HG02943 (cell line): Measurements from ENCODE around the gene MTMR10.

Experiments
- ATAC-seq: cut with Tn5 transposase; IDR thresholded peaks from one replicate; pipeline ENCODE4 v1.9.1; 2021; ENCODE audit warnings: mild to moderate bottlenecking, low read depth, moderate library complexity; ENCODE audit not compliant: unreplicated experiment

MTMR10 gene

DNA sequence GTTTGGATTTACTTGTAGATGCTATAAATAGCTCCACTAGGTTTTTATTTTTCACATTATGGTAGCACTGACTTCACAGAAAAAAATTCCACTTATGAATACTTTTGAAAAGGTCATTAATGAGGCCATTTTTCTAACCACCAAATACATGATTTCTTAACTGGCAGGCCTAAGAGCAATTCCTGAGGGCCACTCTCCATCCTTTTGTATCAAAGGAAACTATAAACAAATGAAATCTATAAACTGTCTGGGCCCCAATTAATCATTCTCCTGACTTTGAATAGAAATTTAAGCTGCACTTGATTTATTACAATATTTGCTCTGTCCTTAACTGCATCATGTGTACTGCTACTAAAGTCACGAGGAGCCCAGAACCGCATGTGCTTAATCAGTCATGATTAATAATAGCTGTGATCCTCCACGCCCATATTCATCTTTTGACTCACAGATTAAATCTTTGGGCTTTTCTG, 25.1 kb upstream of the MTMR10 start:
- no peak for ATAC-seq

- ATAC-seq, result no peak
Observed at GRCh38 chr15:31014608-31014925, 23.1 kb upstream of the MTMR10 start.

DNA sequence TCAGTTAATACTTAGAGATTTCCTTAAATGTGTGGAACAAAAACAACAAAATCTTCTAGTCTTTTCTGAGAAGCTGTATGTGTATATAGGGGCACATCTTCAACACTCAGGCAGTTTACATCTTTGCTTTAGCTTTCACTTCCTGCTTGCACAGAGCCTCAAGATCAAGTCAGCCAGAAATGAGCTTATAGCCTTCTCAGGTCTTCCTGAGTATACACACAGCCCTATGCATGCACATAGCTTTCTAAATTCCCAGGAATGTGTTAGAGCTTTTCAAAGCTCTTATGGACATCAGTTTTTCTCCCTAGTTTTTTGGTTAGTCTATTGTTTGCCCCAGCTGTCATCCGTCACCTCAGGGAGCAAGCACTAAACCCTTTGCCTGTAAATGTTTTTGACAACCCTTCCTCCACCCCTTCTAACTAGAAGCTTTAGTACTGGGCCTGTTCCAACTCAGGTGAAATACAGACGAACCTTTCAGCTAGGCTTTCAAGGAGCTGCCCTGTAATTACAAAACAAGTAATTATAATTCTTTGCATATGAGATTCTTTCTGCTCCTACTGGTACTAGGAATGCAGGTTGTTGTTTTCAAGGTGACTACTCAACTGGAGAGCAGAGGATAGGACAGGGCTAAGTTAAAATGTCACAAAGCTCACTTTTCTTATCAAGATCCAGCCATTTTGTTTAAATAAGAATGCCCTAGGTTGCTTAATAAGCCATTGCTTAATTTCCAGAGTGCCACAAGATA, 22.6 kb upstream of the MTMR10 start:
- ATAC-seq, result no peak

GRCh38 chr15:31012455-31012854, 21.0 kb upstream of the MTMR10 start:
- ATAC-seq, result no peak

- no peak for ATAC-seq
Observed at GRCh38 chr15:31010036-31010435, 18.6 kb upstream of the MTMR10 start.

GRCh38 chr15:31005660-31006059, 14.2 kb upstream of the MTMR10 start:
- ATAC-seq, result no peak

GRCh38 chr15:31004220-31004733, 12.8 kb upstream of the MTMR10 start:
- peak; percentile 90 for ATAC-seq

GRCh38 chr15:31001702-31002101, 10.3 kb upstream of the MTMR10 start:
- ATAC-seq, result no peak

- no peak for ATAC-seq
Observed at GRCh38 chr15:30999729-31000128, 8.3 kb upstream of the MTMR10 start.

DNA sequence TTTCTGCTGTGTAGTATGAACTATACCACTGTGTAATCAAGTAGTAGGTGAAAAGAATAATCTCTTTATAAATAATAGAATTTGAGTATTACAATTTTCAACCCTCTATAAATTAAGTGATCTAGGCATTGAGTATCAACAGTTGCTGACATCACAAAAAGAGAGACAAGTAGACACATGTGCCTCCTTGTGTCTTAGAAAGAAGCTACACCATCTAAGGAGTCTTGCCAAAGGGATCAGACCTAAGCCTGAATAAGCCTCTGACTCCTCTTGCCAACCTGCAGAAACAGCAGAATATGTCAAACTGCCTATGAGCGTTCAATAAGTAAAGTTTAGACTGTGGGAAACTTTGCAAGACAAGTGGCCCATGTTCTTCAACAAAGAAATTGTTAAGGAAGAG, 5.8 kb upstream of the MTMR10 start:
- ATAC-seq, result no peak

DNA sequence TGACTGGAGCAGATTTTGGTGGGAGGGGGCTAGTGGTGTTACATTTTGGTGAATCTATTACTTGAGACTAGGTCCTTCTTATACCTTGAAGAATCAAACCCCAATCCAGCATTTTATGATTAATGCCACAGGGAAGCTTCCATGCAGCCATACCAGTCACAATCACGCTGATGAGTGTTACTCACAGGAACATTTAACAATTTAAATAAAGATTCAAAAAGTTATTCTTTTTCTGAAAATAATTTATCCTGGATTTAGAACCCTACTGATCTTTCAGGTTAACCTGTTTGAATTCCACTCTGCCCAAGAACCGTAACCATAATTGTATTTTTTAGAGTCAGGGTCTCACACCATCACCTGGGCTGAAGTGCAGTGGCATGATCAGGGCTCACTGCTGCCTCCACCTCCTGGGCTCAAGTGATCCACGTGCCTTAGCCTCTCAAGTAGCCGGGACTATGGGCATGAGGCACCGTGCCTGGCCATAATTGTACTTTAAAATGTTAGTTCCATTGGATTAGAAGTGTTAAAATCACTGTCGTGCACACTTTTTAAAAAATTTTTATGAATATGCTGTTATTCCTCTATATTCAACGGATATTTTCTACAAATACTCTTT, 929 bp upstream of the MTMR10 start:
- ATAC-seq, result no peak

DNA sequence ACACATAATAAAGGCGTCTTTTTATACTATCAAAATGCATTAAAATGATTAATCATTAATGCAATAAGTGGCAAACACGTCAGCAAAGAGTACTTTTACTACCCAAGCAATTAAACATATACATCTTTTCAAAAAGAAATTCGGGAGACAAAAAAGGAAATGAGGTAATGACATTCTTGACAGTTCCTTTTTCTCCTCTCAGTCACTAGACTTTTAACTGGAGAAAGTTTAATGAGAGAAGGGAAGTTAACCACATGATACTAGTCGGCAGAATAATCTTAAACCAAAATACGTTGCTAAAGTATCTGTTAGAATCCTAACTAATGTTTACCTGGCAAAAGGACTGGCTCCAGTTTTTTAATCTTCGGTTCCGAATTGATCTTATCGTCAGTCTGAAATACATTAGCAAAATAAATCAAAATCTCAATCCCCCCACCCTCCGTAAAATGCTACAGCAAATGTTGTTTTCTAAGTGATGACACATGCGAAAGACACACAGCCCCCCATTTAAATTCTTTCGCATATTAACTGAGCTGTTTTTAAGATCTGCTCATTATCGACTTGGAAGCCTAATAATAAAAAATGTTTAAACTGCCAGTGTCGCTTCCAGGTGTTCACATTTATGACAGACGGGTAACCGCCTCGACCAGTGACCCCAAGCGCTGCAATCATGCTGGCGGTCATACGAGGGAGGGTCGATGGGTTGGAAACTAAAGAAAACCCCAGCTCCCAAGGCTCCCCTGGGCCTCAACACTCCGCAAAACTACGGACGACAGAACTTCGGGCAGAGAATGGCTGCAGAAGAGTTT, 778 bp downstream of the MTMR10 start:
- ATAC-seq, result peak; percentile 26

DNA sequence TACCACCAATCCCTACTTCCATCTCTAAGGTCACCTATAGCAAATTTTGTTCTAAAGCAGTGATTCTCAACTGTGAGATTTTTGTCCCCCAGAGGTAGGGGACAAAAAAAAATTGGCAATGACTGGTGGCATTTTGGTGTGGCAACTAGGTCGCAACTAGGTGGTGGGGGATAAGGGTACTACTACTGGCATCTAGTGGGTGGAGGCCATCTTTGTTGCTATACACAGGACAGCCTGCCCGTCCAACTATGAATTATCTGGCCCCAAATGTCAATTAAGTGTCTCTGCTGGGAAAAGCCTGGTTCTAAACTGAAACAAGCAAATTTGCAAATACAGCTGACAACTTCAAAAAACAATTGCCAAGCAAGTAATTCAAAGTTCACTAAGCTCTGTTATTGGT, 1.4 kb downstream of the MTMR10 start:
- no peak for ATAC-seq

DNA sequence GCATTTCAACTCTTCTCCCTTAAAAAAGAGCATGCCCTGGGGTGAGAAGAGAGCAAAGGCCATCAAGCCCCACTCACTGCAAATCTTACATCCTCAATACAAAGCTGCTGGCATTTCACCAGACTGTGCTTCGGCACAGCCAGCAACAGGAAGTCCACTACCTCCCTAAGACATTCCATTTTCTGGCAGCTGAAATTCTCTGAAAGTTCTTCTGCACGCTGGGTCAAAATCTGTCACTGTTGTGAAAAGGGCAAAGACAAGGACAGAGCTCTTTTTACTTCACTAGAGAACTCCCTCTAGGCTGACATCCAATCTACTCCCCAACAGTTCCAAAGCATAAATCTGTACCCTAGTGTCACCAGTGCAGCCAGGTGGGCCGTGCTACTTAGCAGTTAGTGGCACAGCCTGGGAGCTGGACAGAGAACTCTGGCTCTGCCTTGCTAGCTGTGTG, 6.3 kb downstream of the MTMR10 start:
- ATAC-seq, result no peak

- no peak for ATAC-seq
Observed at GRCh38 chr15:30984542-30984941, 6.9 kb downstream of the MTMR10 start.

DNA sequence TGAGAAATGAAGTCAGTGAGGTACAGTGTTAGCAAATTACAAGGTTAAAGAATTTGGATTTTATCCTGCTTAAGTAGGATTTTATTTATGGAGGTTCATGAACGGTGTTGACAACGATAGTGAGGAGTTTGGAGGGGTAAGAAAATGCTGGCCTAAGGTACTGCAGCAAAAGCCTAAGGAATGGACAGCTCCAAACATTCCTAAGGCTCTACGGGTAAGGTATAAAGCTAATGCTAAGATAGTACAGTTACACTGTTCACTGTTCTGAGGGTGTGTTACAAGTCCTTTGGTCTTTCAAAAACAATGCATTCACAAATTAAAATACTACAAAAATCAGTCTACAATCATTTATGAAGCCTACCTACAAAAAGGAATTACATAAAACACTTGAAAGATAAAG, 7.3 kb downstream of the MTMR10 start:
- no peak for ATAC-seq

DNA sequence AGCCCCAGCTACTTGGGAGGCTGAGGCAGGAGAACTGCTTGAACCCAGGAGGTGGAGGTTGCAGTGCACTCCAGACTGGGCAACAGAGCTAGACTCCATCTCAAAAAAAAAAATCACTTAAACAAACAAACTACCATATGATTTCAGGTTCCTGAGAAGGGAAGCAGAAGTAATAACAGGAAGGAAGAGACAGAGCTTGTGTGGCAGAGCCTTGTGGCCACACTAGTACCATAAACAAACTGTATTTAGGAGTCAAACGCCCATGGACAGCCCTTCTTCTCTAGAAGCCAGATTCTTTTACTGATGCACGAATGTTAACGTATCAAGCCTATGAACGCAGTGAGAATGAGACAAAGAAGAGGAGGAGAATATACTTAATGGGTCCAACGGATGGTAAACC, 12.0 kb downstream of the MTMR10 start:
- no peak for ATAC-seq

DNA sequence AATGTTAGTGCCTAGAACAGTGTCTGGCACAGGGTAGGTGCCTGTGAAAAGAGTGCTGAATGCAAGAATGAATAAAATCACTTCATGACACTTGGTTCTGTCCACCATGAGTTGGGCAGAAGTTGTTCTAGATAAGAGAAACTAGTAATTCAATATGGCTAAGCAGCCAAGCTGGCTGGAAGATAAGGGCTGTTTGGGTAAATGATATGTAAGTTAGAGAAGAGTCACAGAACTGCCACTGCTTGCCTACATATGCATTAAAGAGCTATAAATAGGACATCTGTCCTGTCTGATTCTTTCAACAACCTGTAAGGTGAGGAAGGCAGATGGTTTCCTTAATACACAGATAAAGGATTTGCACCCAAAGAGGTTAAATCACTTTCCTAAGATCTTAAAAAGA, 13.1 kb downstream of the MTMR10 start:
- no peak for ATAC-seq

- no peak for ATAC-seq
Observed at GRCh38 chr15:30974112-30974511, 17.3 kb downstream of the MTMR10 start.

DNA sequence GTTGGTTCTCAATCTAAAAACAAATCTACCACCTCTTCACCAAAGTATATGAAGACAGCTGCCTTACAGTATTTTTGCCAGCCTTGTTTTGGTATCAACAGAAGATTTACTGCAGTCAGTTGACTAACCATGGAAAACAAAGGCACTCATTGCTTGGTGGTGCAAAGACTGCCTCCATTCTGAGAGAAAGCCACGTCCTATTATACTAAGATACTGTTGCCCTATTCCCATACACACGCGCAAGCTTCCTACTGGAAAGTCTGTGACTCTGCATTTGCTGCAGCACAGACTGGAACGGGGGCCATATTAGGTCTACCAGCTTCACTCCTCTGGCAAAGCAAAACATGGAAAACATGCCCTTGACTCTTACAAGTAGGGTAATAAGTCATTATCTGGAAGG, 18.0 kb downstream of the MTMR10 start:
- no peak for ATAC-seq

- no peak for ATAC-seq
Observed at GRCh38 chr15:30969724-30970123, 21.7 kb downstream of the MTMR10 start.
